Stimulated activated CD8-positive, alpha-beta memory T cell treated with anti-CD3 and anti-CD28 coated beads, Interleukin-4, amount 100 ng/mL, for 4 hours (primary cell): Measurements from ENCODE around the gene JPT1.
"Not testable (repeated sequence)": the region's sequence is repeated elsewhere in the genome, so short reads cannot be mapped to it uniquely, and the experiment has no call there.

Experiments
- DNase-seq, 2 donors: peaks; one replicate each; pipeline ENCODE4 v3.0.0-alpha.2; 2020; ENCODE audit warnings: low read depth in 2 of 2, low spot score in 1 of 2

Gene JPT1

DNA sequence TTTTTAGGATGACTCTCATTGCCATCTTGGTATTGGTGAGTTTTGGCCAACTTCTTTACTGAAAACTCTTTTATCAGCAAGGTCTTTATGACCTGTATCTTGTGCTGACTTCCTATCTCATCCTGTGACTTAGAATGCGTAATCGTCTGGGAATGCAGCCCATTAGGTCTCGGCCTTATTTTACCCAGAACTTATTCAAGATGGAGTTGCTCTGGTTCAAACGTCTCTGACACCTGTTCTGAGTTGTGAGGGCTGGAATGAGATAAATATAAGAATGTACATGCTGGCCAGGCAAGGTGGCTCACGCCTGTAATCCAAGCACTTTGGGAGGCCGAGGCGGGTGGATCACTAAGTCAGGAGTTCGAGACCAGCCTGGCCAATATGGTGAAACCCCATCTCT lies 4.2 kb upstream of the JPT1 start:
- DNase-seq: not testable (repeated sequence)

DNA sequence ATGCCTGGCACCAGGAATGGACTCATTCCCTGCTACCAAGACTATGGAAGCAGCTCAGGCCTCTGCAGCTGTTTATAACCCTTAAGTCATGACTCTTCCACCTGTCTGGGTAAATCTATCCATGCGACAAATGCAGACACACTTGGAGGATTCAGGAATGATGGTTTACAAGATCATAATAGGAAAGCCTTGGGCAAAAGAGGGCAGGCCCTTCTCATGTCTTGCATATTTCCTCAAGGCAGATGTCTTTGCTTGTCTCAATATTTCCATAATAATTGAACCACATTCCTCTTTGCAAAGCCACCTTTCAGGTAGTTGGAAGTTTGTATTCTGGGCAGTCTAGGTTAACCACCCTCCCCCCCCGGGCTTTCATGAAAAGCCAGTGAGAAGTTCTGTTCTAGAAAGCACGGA lies 884 bp upstream of the JPT1 start:
- DNase-seq: no peak

DNA sequence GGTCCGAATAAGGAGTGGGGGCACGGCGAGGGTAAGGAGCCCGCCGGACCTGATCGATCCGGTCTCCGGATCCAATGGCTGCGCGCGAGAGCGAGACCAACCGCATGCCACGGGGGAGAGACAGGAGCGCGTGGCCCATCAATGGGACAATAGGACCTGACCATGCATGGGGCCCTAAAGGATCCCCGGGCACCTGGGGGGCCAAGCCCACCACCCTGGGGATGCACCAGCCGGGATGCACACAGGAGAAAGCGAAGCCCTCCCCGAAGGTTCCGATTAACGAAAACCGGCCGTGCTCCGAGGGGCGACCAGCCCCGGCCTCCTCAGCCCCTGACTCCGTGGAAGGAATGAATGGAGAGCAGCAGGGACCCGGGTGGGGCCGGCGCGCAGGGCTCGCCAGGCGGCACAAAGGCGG lies 525 bp downstream of the JPT1 start:
- DNase-seq: no peak

DNA sequence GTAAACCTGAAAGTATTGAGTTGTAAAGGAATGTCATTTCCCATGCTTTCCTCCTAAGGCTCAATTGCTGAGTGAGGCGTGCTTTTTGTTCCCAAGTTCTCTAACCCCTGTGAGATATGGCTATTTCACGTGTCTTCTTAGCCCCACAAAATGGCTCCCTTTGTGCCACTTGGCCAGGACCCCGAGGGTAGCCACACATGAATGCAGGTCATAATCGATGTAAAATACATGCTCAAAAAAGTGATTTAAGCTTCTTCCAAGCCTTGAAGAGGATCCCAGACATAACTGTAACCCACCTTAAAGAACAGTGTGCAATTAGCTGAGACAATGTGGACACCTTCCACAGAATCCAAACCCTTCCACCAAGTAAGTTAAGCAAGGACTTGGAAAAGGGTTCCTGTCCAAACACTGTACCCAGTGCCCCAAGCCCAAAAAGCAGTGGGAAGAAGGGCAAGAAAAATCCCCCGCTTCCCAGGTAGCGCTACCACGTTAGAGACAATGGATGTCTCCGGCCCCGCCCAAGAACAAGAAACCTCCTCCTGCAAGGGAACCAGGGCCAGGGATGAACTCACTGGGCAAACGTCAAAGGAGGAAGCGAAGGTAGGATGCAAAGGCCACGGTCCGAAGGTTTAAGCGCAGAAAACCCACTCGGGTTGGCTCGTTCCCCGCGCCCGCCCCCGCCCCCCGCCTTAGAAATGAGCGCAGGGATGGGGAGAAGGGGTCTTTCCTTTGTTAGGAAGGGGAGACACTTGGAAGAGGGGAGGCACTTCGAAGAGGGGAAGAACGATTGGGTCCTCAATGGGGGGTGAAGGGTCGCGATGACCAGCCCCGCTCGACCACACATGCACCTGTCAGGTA lies 1.2 kb downstream of the JPT1 start:
- DNase-seq: no peak

DNA sequence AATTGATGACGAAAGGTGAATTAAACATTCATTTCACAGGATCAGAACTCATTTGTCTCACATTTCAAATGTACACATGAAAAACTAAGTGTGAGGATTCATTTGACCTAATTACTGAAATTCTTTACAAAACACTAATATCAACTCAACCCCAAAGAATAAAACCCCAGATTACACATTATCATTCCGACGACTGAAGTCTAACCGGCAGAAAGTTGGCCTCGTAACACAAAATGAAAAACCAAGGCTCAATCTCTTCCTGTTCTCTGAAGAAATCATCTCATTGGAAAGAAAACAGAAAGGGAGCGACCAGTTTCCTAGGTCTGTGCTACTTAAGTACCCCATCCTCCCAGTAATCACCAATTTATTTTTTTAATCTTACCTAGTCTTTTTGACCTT lies 1.8 kb downstream of the JPT1 start:
- DNase-seq: no peak

DNA sequence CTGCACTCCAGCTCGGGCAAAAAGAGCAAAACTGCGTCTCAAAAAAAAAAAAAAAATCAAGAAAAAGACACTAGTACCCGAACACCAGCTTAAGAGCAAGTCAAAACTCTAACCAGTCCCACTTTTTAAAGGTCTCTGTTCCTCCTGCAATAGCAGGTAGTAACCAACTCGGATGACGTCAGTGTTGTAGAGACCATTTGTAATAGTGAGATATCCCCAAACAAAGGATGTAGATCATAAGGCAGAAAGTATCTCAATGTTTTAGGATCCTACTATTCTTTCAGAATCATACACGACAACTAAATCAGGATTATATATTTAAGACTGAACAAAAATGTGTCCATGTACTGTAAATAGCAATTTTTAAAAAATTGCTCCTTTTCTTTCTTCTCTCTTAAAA lies 2.4 kb downstream of the JPT1 start:
- no peak for DNase-seq

DNA sequence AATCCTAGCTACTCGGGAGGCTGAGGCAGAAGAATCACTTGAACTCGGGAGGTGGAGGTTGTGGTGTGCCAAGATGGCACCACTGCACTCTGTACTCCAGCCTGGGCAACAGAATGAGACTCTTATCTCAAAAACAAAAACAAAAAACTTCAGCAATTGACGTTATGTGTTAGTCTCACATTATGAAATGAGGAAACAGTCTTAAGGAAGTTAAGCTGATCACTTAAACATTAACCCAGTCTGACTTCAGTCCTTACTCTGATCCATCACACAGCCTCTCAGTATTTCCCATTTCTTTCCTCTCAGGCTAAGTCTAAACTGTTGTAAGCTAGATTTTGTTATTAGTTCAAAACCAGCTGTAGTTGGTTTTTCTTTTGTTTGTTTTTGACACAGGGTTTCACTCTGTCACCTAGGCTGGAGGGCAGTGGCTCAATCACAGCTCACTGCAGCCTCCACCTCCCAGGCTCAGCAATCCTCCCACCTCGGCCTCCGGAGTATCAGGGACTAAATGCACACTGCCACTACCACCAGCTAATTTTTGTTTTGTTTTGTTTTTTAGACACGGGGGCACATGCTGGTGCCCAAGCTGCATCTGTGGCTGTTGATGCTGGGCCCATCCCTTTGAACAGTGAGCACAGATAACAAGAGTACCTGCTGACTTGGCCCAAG lies 6.3 kb downstream of the JPT1 start:
- no peak for DNase-seq

DNA sequence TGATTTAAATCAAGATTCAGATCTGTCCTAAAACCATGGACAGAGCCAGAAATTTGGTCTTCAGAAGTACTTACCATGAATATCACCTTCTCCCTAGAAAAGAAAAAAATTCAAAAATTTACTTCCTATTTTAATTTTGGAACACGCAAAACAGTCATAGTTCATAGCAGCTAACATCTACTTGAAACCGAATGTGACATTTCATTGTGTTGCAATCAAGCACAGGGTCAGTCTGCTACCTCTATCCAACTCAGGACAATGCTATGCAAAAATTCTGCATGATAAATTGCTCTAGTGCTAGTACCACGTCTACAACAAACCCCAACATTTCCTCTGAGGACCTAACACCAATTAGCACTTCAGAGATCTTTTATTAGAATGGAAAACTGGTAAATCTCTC lies 7.7 kb downstream of the JPT1 start:
- DNase-seq: no peak

DNA sequence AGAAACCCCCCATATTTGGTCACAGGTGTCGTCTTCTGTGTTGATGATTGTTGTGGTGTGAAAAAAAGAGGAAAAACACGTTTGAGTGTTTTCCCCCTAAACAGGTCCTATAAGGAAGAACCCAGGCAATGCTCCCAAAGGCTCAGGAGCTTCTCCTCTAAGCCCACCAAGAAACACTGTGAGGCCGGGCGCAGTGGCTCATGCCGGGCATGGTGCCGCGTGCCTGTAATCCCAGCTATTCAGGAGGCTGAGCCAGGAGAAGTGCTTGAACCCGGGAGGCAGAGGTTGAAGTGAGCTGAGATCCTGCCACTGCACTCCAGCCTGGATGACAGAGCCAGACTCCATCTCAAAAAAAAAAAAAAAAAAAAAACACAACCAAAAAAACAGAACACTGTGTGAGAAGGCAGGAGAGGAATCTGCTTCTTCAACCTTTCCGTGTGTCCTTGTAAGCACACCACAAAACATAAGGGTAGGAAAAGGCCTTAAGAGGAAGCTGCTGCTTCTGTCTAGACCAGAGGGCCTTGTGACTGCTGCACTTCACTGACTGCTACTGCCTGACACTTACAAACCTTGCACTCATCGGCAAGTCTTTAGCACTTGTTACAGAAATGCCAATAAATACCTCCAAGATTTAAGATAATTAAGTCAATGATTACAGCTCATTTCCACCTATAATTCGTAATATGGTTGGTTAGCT lies 9.3 kb downstream of the JPT1 start:
- no peak for DNase-seq

DNA sequence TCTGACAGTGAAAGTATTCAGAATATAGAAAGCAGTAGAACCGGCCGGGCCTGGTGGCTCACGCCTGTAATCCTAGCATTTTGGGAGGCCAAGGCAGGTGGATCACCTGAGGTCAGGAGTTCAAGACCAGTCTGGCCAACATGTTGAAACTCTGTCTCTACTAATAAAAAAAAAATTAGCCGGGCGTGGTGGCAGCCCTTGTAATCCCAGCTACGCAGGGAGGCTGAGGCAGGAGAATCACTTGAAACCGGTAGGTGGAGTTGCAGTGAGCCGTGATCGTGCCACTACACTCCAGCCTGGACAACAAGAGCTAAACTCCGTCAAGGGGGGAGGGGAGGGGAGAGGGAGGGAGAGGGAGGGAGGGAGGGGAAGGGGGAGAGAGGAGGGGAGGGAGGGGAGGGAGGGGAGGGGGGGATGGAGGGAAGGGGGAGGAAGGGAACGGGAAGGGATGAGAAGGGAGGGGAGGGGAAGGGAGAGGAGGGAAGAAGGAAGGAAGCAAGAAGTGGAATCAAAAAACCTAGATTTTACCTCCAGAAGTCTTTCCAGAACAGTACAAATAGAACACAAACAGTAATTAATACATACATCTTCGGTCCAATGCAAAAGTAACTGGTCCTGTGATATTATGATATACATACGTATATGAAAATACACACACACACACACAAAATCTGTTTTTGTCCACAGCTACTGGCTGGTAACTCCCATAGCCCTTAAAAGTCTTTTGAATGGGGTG lies 11.9 kb downstream of the JPT1 start:
- no peak for DNase-seq

DNA sequence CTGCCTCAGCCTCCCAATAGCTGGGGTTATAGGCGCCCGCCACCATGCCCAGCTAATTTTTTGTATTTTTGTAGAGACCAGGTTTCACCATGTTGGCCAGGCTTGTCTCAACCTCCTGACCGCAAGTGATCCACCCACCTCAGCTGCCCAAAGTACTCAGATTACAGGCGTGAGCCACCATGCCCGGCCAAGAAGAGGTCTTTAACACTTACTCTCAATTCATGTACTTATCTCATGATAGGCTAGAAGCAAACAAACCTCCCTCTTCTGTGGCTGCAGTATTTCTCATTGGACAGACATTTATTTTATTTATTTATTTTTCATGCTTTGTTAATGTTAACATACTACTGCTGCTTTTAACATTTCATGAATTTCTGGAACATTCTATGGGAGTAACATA lies 15.8 kb downstream of the JPT1 start:
- DNase-seq: no peak

DNA sequence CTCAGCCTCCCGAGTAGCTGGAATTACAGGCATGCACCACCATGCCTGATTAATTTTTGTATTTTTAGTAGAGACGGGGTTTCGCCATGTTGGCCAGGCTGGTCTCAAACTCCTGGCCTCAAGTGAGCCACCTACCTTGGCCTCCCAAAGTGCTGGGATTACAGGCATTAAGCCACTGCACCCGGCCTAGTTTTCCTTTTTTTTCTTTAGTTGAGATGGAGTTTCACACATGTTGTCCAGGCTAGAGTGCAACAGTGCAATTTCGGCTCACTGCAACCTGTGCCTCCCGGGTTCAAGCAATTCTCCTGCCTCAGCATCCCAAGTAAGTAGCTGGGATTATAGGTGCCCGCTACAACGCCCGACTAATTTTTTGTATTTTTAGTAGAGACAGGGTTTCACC lies 16.6 kb downstream of the JPT1 start:
- not testable (repeated sequence) for DNase-seq

DNA sequence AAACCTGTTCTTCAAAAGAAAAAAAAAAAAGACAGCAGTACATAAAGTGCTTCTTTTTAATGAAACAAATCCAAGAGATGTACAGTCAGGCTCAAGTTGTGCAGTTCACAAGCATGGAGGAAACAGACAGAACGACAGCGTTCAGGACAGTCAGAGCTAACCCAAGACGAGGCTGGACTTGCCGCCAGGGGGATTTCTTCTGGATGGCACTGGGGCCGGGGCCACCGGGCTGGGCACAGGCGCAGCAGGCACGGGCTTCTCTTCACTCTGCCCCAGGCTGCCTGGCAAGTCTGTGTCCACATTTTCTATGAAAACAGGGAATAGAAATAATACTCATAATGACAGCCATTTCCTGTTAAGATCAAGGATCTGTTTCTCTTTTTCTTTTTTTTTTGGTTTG lies 18.4 kb downstream of the JPT1 start:
- DNase-seq: no peak

DNA sequence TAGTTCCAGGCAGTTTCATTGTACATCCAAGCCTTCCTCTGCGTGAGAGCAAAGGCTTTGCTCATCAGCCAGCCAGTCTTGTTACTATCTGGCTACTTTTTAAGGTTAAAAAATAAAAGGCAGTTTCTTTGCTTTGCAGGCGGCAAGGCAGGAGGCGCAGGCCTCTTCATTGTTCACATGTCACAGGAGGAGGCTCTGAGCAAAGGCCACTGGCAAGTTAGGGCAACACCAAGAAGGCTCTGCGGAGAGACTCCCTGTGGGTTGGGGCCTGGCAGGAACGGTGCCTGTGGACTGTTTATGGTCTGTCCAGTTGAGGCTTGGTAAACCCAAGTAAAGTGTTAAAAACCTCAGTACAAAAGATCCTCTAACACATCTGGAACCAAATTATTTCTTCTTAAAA lies 18.9 kb downstream of the JPT1 start:
- DNase-seq: no peak

DNA sequence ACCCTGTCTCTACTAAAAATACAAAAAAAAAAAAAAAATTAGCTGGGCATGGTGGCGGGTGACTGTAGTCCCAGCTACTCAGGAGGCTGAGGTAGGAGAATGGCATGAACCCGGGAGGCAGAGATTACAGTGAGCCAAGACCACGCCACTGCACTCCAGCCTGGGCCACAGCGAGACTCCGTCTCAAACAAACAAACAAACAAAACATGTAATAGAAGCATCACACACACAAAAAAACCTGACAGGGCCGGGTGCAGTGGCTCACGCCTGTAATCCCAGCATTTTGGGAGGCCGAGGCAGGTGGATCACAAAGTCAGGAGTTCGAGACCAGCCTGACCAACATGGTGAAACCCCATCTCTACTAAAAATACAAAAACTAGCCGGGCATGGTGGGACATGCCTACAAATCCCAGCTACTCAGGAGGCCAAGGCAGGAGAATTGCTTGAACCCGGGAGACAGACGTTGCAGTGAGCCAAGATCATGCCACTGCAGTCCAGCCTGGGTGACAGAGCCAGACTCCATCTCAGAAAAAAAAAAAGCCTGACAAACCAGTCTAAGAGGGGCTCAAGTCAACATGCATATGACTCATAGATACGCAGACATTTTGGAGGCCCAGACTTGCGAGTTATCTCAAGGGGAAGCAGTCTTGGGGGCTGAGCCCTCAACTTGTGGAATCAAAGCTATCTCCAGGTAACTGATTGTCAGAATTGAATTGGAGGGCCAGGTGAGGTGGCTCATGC lies 20.5 kb downstream of the JPT1 start:
- not testable (repeated sequence) for DNase-seq

DNA sequence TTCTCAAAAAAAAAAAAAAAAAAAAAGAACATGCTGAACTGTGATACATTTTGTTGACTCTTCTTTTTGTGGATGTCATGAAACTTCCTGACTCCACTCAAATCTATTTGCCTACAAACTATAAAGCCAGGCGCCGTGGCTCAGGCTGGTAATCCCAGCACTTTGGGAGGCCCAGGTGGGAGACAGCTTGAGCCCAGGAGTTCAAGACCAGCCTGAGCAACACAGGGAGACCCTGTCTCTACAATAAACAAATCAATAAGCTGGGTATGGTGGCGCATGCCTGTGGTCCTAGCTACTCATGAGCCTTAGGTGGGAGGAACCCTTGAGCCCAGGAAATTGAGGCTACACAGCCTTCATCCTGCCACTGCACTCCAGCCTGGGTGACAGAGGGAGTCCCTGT lies 21.3 kb downstream of the JPT1 start:
- DNase-seq: no peak

DNA sequence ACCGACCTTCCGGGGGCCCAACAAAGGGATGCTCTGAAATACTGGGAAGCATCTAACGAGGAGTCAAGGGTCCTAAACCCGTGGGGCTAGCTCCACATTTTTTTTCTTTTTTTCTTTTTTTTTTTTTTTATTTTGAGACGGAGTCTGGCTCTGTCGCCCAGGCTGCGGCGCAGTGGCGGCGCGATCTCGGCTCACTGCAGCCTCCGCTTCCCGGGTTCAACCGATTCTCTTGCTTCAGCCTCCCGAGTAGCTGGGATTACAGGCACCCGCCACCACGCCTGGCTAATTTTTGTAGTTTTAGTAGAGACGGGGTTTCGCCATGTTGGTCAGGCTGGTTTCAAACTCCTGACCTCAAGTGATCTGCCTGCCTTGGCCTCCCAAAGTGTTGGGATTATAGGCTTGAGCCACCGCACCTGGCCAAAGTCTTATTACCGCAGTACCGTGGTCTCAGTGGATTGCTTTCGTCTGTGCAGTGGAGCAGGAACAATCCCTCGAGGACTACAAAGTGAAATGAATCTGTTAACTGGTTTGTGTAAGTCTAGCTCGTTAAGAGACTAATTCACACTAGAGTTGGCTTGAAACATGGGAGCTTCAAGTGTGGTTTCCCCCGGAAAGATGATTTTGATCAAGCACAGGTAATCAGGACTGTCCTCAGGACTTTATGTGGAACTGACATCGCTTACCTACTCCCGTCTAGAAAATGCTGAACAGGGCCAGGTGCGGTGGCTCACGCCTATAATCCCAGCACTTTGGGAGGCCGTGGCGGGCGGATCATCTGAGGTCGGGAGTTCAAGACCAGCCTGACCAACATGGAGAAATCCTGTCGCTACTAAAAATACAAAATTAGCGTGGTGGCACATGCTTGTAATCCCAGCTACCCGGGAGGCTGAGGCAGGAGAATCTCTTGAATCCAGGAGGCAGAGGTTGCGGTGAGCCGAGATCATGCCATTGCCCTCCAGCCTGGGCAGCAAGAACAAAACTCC lies 22.0 kb downstream of the JPT1 start:
- DNase-seq: not testable (repeated sequence)

DNA sequence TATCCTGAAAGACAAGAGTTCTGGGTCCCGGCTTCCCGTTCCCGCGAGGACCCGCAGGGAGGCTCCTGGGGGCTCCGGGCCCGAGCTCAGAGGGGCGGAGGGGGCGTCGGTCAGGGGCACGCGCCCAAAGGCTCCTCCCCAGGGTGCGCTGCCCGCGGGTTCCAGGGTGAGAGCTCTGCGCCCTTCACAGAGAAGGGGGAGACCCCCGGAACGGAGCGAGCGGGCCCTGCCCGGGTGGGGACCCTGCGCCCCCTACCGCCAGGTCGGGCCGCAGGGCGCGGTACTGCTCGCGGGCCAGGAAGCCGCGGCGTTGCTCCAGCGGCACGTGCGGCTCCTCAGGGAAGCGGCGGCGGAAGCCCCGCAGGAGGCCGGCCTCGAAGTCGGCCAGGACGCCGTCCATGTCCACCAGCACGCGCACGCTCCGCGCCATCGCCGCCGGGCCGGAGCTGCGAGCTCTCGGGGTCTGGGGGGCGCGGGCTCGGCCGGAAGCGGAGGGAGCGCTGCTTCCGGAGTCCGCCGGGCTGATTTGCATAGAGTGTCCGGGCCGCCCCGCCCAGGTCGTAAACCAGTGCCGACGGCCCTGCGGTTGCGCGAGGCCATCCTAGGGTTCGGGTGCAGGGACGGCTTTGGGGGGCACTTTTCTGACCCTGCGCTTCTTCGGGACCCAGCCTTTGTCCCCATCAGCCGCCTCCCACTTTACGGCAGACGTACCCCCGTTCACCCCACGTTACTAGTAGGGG lies 22.9 kb downstream of the JPT1 start, which contains the start of gene NT5C:
NT5C (minus strand) TSS at position 465 of the 740 bp plus-strand sequence; CDS start at position 430, 35 bp downstream.
- DNase-seq: peak in 1 of 2 donors; percentile 45
